Measurements from ENCODE around the gene HNRNPA1.

Gene HNRNPA1

DNA sequence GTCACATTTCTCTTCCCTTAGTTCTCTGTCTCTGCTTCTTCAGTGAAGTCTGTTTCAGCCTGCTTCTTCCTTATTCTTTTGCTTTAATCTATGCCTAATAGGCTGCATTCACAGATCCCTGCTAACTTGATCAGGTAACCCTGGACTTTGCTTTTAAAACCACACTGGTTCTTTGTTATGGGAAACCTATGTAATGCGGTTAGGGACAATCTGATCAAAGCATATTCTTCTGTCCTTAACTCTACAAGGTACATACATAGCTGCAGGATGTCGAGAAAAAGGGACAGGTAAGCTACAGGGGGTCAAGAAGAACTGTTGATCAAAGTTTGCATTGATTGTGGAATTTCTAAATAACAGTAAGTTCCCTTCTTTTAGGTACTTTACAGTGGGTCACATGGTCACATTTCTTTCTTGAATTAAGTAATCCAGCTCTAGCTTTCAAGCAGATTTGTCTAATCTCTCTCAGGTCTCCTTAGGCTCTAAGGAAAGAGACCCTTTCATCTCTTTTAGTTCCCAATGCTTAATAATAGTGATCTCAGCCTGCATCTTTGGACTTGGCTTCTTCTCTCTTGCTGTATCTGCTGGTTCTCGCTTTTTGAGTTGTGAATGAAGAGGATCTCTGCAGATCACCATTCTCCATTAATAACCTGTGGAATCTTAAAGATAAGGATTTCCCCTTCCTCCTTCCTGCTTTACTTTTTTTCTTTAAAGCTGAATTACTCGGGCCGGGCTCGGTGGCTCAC, 48.2 kb downstream of the HNRNPA1 start:
- CTCF ChIA-PET = interaction anchor here (0.6 to 5.8 kb wide), 8 partner anchors 7 to 172 kb away, joined by 3 to 69 read pairs (median 5); no protein-coding TSS in a partner anchor
- H3K4me1 ChIP-seq (ENCODE audit: control insufficient read depth, insufficient read depth, low read length) = no peaks in the 10 kb centered on the region; the same call in 1 of the 2 replicates
- no peak overlapping the region for H3K4me3 ChIP-seq (ENCODE audit: low read depth, low read length)
- TF ChIP-seq SCRT2 (tag by site-specific recombination; IDR thresholded peaks at IDR 0.05) (0 out of 2 replicates have a peak, but pooled peaks have one; percentile 26), IKZF3 (tag by site-specific recombination; IDR thresholded peaks at IDR 0.05) (no peak), ZNF391 (tag by site-specific recombination; IDR thresholded peaks at IDR 0.05; ENCODE audit: borderline replicate concordance, low read depth) (no peak), ZNF777 (tag by site-specific recombination; IDR thresholded peaks at IDR 0.05; ENCODE audit: borderline replicate concordance) (no peak), ZNF529 (tag by site-specific recombination; IDR thresholded peaks at IDR 0.05; ENCODE audit: insufficient replicate concordance) (no peak), ZNF521 (tag by site-specific recombination; IDR thresholded peaks at IDR 0.05) (no peak), ZNF19 (tag by site-specific recombination; IDR thresholded peaks at IDR 0.05; ENCODE audit: low read depth) (no peak), ZXDB (tag by site-specific recombination; IDR thresholded peaks at IDR 0.05) (peak; percentile 86), ZNF184 (tag by site-specific recombination; IDR thresholded peaks at IDR 0.05) (no peak), ZBTB48 (tag by site-specific recombination; IDR thresholded peaks at IDR 0.05) (no peak), ZBTB17 (tag by site-specific recombination; IDR thresholded peaks at IDR 0.05) (peak; percentile 33; the same call in 1 of the 2 replicates)
- TF ChIP-seq, protein P1, sequence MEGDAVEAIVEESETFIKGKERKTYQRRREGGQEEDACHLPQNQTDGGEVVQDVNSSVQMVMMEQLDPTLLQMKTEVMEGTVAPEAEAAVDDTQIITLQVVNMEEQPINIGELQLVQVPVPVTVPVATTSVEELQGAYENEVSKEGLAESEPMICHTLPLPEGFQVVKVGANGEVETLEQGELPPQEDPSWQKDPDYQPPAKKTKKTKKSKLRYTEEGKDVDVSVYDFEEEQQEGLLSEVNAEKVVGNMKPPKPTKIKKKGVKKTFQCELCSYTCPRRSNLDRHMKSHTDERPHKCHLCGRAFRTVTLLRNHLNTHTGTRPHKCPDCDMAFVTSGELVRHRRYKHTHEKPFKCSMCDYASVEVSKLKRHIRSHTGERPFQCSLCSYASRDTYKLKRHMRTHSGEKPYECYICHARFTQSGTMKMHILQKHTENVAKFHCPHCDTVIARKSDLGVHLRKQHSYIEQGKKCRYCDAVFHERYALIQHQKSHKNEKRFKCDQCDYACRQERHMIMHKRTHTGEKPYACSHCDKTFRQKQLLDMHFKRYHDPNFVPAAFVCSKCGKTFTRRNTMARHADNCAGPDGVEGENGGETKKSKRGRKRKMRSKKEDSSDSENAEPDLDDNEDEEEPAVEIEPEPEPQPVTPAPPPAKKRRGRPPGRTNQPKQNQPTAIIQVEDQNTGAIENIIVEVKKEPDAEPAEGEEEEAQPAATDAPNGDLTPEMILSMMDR (tag by site-specific recombination; IDR thresholded peaks at IDR 0.05) = no peak
- TF ChIP-seq, protein P2, sequence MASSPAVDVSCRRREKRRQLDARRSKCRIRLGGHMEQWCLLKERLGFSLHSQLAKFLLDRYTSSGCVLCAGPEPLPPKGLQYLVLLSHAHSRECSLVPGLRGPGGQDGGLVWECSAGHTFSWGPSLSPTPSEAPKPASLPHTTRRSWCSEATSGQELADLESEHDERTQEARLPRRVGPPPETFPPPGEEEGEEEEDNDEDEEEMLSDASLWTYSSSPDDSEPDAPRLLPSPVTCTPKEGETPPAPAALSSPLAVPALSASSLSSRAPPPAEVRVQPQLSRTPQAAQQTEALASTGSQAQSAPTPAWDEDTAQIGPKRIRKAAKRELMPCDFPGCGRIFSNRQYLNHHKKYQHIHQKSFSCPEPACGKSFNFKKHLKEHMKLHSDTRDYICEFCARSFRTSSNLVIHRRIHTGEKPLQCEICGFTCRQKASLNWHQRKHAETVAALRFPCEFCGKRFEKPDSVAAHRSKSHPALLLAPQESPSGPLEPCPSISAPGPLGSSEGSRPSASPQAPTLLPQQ (tag by site-specific recombination; IDR thresholded peaks at IDR 0.05) = no peak
- H3K27ac ChIP-seq (ENCODE audit: extremely low read depth, low read depth, low read length) = no peak overlapping the region
- POLR2A ChIA-PET = interaction anchor here (1.3 to 1.7 kb wide), 3 partner anchors 12 to 49 kb away, joined by 3 to 6 read pairs (median 3); partner anchors contain the start of genes CBX5 and HNRNPA1
- no peaks in the 10 kb centered on the region for H3K9me3 ChIP-seq (ENCODE audit: control insufficient read depth, insufficient read depth, low read depth, low read length)
- peaks cover 0 to 6% of the 10 kb centered on the region in 2 experiments; a peak in 2 of 3 replicates for H3K36me3 ChIP-seq (ENCODE audit: control insufficient read depth in 2 of 2, insufficient read depth in 1 of 2, low read length in 2 of 2)

DNA sequence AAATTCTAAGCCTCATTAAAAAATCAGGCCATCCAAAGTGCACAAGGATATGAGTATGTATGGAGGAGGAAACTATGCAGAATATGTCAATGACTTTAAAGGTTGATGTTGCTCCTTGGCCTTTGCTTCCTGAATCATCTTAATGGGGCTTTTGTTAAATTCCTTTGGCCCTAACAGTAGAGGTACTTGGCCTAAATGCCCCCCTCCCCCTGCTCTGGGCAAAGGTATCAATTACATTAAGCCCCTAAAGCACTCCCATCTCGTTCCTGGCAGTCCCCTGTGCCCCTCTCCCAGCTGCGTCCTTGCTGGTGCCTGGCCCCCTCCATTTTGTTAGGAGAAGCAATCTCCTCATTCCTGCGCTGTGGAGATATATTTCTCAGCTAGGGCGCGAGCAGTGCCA, 49.2 kb downstream of the HNRNPA1 start:
- H3K36me3 ChIP-seq (ENCODE audit: control insufficient read depth in 2 of 2, insufficient read depth in 1 of 2, low read length in 2 of 2) = peaks cover 0 to 6% of the 10 kb centered on the region in 2 experiments; a peak in 2 of 3 replicates
- H3K4me1 ChIP-seq (ENCODE audit: control insufficient read depth, insufficient read depth, low read length) = no peaks in the 10 kb centered on the region; the same call in 1 of the 2 replicates
- H3K9me3 ChIP-seq (ENCODE audit: control insufficient read depth, insufficient read depth, low read depth, low read length) = no peaks in the 10 kb centered on the region
- no peak overlapping the region for H3K27ac ChIP-seq (ENCODE audit: extremely low read depth, low read depth, low read length)
- no peak overlapping the region for H3K4me3 ChIP-seq (ENCODE audit: low read depth, low read length)
- TF ChIP-seq ZNF660 (tag by site-specific recombination; IDR thresholded peaks at IDR 0.05) = no peak
- TF ChIP-seq ZNF341 (tag by site-specific recombination; IDR thresholded peaks at IDR 0.05; ENCODE audit: low read depth) = peak; percentile 44
- ChIA-PET CTCF (interaction anchor here (0.5 to 5.8 kb wide), 5 partner anchors 6 to 730 kb away, joined by 3 to 69 read pairs (median 4); no protein-coding TSS in a partner anchor), POLR2A (interaction anchor here (1.4 to 1.7 kb wide), 2 partner anchors 43 to 50 kb away, joined by 3 to 6 read pairs; partner anchors contain the start of genes CBX5 and HNRNPA1)

DNA sequence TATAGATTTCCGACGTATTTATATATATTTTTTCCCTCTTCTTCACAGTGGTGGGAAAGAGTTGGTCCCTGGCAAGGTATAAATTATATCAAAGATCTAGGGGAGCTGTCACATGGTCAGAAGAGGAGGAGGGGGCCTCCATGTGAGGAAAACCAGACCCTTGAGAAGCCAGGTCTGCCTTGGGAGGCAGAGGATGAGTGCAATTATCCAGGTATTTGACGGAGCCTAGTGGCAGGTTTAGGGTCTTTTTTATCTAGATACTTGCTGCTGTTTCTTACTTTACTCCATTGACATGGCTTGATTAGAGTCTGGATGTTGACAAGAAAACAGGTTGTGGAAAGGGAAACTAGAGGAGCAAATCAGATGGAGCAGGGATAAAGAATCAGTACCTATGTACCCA, 49.9 kb downstream of the HNRNPA1 start:
- no peak overlapping the region for H3K4me3 ChIP-seq (ENCODE audit: low read depth, low read length)
- TF ChIP-seq ZNF596 (tag by site-specific recombination; IDR thresholded peaks at IDR 0.05) (no peak), ZNF701 (tag by site-specific recombination; IDR thresholded peaks at IDR 0.05) (no peak), ZBTB20 (tag by site-specific recombination; IDR thresholded peaks at IDR 0.05) (no peak), IKZF3 (tag by site-specific recombination; IDR thresholded peaks at IDR 0.05) (peak; percentile 25; the same call in 1 of the 2 replicates), ZBTB17 (tag by site-specific recombination; IDR thresholded peaks at IDR 0.05) (peak; percentile 85), ZNF654 (tag by site-specific recombination; IDR thresholded peaks at IDR 0.05; ENCODE audit: low read depth) (no peak), ZNF433 (tag by site-specific recombination; IDR thresholded peaks at IDR 0.05; ENCODE audit: low read depth) (no peak), GLIS2 (tag by site-specific recombination; IDR thresholded peaks at IDR 0.05) (no peak)
- TF ChIP-seq, protein P3, sequence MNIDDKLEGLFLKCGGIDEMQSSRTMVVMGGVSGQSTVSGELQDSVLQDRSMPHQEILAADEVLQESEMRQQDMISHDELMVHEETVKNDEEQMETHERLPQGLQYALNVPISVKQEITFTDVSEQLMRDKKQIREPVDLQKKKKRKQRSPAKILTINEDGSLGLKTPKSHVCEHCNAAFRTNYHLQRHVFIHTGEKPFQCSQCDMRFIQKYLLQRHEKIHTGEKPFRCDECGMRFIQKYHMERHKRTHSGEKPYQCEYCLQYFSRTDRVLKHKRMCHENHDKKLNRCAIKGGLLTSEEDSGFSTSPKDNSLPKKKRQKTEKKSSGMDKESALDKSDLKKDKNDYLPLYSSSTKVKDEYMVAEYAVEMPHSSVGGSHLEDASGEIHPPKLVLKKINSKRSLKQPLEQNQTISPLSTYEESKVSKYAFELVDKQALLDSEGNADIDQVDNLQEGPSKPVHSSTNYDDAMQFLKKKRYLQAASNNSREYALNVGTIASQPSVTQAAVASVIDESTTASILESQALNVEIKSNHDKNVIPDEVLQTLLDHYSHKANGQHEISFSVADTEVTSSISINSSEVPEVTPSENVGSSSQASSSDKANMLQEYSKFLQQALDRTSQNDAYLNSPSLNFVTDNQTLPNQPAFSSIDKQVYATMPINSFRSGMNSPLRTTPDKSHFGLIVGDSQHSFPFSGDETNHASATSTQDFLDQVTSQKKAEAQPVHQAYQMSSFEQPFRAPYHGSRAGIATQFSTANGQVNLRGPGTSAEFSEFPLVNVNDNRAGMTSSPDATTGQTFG (tag by site-specific recombination; IDR thresholded peaks at IDR 0.05; ENCODE audit: borderline replicate concordance) = no peak
- H3K4me1 ChIP-seq (ENCODE audit: control insufficient read depth, insufficient read depth, low read length) = no peaks in the 10 kb centered on the region; the same call in 1 of the 2 replicates
- H3K36me3 ChIP-seq (ENCODE audit: control insufficient read depth in 2 of 2, insufficient read depth in 1 of 2, low read length in 2 of 2) = peaks cover 0 to 6% of the 10 kb centered on the region in 2 experiments; a peak in 2 of 3 replicates
- POLR2A ChIA-PET = interaction anchor here (0.8 kb wide), 1 partner anchor 38 kb away, joined by 3 read pairs; no protein-coding TSS in a partner anchor
- no peaks in the 10 kb centered on the region for H3K9me3 ChIP-seq (ENCODE audit: control insufficient read depth, insufficient read depth, low read depth, low read length)
- no peak overlapping the region for H3K27ac ChIP-seq (ENCODE audit: extremely low read depth, low read depth, low read length)
- CTCF ChIA-PET = interaction anchor here (0.5 to 0.7 kb wide), 3 partner anchors 62 to 345 kb away, joined by 3 read pairs; partner anchors contain the start of gene HOXC10

Measured in HEK293 (cell line).